Measurements from ENCODE around the gene OSCP1.

DNA sequence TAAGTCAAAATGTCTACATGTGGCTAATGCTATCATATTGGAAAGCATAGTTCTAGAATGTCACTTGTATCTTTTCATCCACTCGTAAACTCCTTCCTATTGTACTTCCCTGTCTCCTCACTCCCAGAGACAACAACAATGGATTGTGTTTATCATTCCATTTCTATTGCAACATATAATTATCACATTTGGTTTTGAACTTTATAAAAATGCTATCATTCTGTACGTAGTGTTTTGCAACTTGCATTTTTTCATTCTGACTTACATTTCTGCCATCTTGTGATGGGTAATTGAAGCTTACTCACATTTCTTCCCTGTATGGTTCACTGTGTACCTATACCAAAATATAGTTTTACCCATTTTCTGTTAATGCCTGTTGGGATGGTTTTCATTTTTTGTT is 47.0 kb upstream of the OSCP1 start:
- TF ChIP-seq, protein P1, sequence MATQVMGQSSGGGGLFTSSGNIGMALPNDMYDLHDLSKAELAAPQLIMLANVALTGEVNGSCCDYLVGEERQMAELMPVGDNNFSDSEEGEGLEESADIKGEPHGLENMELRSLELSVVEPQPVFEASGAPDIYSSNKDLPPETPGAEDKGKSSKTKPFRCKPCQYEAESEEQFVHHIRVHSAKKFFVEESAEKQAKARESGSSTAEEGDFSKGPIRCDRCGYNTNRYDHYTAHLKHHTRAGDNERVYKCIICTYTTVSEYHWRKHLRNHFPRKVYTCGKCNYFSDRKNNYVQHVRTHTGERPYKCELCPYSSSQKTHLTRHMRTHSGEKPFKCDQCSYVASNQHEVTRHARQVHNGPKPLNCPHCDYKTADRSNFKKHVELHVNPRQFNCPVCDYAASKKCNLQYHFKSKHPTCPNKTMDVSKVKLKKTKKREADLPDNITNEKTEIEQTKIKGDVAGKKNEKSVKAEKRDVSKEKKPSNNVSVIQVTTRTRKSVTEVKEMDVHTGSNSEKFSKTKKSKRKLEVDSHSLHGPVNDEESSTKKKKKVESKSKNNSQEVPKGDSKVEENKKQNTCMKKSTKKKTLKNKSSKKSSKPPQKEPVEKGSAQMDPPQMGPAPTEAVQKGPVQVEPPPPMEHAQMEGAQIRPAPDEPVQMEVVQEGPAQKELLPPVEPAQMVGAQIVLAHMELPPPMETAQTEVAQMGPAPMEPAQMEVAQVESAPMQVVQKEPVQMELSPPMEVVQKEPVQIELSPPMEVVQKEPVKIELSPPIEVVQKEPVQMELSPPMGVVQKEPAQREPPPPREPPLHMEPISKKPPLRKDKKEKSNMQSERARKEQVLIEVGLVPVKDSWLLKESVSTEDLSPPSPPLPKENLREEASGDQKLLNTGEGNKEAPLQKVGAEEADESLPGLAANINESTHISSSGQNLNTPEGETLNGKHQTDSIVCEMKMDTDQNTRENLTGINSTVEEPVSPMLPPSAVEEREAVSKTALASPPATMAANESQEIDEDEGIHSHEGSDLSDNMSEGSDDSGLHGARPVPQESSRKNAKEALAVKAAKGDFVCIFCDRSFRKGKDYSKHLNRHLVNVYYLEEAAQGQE (IDR thresholded peaks at IDR 0.05; ENCODE audit: unreplicated experiment): no peak
- TF ChIP-seq ZNF114 (CRISPR knock-in tag; IDR thresholded peaks at IDR 0.05) (no peak), EZH2phosphoT487 (IDR thresholded peaks at IDR 0.05; ENCODE audit: unreplicated experiment) (no peak), JUNB (IDR thresholded peaks at IDR 0.05; ENCODE audit: unreplicated experiment) (no peak), EZH2 (IDR thresholded peaks at IDR 0.05; ENCODE audit: low read depth, unreplicated experiment) (no peak), POLR2AphosphoS5 (IDR thresholded peaks at IDR 0.05; ENCODE audit: low read depth) (no peak), STAT1 (IDR thresholded peaks at IDR 0.05; ENCODE audit: unreplicated experiment) (no peak), CREB1 (CRISPR knock-in tag; IDR thresholded peaks at IDR 0.05; ENCODE audit: low read depth) (no peak), ZNF331 (CRISPR knock-in tag; IDR thresholded peaks at IDR 0.05; ENCODE audit: low read depth) (no peak)
- TF ChIP-seq, protein P2, sequence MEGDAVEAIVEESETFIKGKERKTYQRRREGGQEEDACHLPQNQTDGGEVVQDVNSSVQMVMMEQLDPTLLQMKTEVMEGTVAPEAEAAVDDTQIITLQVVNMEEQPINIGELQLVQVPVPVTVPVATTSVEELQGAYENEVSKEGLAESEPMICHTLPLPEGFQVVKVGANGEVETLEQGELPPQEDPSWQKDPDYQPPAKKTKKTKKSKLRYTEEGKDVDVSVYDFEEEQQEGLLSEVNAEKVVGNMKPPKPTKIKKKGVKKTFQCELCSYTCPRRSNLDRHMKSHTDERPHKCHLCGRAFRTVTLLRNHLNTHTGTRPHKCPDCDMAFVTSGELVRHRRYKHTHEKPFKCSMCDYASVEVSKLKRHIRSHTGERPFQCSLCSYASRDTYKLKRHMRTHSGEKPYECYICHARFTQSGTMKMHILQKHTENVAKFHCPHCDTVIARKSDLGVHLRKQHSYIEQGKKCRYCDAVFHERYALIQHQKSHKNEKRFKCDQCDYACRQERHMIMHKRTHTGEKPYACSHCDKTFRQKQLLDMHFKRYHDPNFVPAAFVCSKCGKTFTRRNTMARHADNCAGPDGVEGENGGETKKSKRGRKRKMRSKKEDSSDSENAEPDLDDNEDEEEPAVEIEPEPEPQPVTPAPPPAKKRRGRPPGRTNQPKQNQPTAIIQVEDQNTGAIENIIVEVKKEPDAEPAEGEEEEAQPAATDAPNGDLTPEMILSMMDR (conservative IDR thresholded peaks at IDR 0.05; ENCODE audit: low read depth in 2 of 2): no peak
- TF ChIP-seq, protein P3, sequence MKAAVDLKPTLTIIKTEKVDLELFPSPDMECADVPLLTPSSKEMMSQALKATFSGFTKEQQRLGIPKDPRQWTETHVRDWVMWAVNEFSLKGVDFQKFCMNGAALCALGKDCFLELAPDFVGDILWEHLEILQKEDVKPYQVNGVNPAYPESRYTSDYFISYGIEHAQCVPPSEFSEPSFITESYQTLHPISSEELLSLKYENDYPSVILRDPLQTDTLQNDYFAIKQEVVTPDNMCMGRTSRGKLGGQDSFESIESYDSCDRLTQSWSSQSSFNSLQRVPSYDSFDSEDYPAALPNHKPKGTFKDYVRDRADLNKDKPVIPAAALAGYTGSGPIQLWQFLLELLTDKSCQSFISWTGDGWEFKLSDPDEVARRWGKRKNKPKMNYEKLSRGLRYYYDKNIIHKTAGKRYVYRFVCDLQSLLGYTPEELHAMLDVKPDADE (IDR thresholded peaks at IDR 0.05): no peak
